ENCODE measurements around the gene IGF2.

The IGF2 gene

DNA sequence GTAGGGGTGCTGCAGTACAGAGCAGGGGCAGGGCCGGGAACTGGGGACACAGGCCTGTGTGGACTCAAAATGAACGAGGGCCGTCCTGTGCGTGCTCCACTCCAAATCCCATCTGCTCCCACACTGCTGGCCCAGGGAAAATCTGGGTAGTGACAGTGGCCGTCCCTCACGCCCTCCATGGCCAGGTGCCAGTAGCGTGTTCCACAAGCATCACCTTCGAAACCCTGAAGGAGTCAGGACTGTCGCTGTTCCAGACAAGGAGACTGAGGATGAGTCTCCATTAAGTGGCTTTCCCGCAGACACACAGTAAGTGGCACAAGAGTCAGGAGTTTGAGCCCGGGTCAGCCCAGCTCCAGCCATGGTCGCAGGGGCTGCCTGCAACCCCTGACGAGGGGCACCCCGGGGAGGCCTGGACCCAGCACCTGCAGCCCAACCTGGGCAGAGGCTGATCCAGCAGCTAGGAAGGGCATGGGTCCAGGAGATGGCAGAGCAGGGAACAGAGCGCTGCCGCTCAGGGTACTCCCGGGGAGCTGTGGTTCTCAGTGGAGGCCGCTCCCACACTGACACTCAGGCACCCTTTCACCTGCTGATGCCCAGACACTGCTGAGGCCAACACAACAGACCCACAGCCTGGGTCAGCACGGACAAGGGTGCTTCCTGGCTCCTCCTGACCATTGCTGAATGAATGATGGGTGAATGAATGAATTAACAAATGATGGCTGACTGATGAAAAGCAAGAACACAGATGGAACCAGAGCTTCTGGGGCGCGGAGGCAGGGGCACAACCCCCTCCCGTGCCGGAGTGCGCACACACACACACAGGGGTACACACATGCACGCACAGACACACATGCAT is 35.3 kb downstream of the IGF2 start:
- DNase-seq (ENCODE audit: low spot score): no peak

DNA sequence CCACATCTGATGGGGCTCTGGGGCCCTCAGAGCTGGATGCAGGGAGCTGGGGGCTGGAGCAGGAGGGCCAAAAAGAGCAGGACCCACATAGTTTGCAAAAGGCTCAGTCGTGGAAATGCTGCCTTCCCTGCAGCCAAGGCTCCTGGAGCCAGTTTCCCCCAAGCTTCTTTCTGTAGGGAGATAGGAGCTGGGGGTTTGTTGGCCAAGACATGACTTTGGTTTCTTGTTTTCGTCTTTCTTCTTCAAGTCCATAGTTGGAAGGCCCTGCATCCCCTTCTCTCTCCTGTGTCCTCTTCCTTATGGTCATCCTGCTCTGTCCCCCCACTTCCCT is 36.3 kb downstream of the IGF2 start:
- no peak for DNase-seq (ENCODE audit: low spot score)

DNA sequence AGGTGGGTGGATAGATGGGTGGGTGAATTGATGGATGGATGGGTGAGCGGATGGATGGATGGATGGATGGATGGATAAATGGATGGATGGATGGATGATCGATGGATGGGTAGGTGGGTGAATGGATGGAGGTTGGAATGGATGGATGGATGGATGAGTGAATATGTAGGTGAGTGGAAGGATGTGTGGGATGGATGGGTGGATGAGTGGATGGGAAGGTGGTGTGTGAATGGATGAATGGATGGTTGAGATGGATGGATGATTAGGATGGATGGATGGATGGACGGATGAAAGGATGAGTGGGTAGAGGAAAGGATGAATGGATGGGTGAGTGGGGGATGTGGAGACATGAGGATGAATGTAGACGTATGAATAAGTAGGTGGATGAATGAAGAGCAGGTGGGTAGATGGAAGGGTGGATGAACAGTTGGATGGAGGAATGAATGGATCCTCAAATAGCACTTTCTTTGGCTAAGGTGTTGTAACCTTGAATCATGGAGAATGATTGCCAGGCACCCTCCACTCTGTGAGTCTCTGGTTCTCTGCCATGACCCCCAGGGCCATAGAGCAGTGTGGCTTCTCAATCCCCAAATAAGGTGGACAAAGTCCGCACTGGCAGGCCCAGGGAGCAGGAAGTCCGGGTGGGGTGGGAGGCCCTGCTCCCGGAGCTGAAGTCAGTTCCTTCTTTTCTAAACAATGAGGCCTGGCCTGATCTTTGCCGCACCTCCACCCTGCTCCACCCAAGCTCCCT is 36.9 kb downstream of the IGF2 start:
- DNase-seq (ENCODE audit: low spot score): no peak

DNA sequence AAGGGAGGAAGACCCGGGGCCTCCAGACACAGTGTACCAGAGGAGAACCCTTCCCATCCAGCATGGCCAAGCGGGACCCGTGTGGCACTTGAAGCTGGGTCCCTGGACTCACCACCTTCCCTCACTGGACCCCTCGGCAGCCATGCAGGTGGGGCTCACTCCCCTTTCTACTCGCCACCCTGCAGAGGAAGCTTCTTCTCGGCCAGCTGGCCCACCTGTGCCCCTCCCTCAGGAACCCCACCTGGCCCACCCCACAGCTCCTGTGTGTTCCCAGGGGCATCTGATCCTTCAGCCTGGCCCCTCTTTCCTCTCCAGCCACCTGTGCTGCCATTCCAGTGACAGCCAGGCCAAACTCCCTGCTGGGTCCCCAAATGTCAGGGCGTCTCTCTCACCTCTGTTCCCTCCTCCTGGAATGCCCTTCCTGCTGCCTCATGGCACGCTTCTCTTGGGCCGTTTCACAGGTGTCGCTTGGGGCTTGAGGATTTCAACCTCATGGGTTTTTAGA is 38.0 kb downstream of the IGF2 start:
- DNase-seq (ENCODE audit: low spot score): no peak

DNA sequence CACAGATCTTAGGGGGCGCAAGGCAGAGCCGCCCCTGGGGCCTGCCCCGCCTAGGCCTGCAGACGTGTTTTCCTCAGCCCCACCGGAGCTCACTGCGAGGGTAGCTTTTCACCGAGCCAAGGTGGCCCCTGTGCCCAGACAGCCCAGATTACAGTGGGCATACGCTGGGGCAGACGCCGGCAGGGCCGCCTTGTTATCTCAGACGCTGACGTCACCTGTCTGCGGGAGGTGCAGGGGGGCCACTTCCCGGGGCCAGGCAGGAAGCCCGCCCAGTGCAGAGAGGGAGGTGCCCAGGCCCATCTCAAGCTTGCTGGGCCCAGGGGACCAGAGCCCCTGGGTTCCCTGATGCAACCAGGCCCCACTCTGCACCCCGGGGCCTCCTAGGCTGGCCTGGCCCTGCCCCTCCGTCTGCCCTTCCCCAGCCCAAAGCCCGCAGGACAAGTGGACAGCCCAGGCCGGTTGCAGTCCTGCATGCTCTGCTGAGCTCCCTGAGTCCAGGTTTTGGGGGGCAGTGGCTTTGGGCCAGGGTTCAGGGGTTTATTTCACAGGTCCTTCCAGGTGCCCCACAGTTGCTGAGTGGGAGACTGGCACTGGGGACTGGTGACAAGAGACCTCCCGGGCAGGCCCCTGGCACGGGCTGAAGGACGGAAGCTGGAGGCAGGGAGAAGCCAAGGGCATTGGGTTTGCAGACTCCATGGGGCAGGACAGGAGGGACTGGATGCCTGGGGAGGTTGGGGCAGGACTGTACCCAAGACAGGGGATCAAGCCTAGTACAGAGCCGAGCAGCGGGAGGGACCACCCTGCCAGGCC is 38.6 kb downstream of the IGF2 start:
- DNase-seq (ENCODE audit: low spot score): no peak

DNA sequence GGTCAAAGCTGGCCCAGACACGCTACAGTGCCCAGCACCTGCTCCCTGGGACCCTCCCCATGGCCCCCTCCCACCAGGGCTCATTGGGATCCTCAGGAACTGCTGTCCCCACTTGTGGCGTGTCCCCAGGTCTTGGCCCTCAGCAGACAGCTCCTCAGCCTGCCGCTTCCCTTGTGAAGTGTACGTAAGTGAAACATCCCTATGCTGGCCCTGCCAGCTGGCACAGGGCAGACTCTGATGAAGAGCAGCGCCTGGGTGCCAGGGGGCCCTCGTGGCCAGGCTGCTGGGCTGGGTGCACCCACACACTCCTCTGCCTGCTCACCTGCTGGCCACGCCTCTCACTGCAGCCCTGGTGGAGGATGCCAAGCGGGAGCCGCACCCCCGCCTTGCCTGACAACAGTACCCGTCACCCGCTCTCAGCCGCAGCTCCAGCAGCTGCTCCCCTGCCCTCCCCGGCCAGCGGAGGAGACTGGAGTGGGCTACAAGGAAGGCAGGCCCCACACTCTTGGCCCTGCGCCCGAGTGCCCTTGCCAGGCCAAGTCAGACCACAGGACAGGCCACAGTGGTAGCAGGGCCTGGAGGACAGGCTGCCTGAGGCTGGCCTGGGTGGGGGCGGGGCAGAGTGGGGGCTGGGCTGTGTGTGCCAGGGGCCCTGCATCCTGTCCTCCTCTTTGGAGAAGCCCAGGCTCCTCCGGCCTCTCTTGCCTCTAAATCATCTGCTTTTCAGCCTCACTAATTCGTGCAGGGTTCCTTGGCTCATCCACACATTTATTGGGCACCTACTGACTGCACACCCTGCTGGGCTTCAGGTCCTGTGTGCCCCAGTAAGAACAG is 39.5 kb downstream of the IGF2 start:
- no peak for DNase-seq (ENCODE audit: low spot score)

DNA sequence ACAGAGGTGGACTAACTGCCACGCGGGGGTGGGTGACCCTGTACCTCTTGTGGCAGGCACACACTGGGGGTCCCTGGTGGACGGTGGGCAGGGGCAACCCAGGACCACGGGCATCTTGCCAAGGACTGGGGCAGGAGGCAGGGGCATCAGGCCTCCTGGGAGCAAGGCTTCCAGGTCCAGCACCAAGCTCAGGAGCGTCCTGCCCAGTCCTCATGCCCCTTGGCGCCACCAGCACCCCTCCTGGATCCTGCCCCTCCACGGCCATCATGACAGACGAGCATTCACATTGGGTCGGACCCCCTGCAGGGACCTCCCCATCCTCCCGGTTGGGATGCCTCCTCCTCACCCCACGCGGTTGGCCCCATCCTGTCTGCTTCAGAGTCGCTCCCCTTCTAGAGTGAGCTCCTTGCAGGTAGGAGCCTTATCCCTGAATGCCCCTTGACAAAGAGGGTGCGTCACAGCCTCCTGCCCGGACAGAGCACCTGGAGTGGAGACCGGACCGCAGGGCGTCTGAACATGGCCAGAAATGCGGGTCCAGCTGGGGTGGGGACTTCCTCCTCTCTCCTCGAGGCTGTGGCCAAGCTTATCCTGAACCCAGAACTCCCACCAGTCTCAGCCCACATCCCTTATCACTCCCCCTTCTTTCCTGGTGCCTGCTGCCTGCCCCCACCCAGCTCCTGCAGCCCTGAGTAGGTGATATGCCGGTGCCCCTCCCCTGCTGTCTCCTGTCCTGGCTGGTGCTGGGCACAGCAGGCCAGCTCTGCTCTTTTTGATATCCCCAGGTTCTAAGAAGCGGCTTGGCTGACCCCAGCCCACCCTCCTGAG is 40.3 kb downstream of the IGF2 start:
- no peak for DNase-seq (ENCODE audit: low spot score)

DNA sequence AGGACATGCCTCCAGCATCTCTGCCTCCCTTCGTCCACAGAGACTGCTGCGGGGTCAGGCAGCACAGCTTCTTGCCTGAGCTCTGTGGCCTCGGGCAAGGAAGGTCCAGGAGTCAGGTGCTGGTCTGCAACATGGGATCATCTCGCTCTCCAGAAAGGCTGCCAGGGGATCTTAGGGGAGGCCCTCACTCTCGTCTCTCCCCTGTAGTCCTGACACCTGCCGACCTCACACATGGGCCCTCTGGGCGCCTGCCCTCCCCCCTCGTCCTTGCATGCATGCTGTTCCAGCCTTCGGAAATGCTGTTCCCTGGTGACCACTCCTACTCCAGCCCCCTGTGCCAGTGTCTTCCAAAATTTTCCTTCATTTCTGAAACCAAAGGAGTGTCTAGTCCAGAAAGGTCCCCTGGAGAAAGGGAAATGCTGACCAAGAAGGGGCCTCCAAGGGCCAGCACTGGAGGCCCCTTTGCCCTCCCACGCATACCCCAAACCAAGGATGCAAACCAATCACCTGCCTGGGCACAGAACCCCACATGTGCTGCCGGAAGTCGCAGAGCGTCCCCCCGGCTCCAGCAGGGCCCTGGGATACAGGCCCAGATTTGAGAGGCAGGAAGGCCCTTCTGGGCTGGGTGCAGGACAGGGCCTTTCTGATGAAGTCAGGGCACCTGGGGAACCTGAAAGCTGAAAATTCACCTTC is 41.0 kb downstream of the IGF2 start:
- no peak for DNase-seq (ENCODE audit: low spot score)

DNA sequence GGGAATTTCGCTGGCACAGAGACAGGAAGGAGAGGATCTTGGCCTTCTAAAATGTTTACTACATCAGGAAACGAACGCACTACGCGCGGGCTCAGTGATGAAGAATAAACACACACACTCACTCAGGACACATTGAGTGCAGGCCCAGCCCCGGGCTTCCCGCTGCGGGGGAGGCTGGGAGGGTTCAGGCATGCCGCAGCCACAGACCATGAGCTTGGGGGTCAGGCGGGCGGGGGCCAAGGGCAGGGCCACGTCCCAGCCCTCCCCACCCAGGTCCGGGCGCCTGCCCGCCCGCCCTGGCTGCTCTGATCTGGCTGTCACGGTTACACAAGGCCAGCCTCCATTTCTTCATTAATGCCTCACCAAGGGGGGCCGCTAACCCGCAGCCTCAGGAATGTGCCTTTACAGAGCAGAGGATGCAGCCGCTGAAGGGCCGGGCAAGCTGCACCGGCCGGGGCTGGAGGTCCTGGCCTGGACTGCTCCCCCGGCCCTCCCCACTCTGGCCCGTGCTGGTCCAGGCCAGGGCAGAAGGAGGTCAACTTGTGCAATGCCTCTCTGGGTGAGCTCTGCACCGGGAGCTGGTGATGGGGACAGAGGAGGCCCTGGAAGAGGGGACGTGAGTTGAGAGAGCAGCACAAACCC is 41.7 kb downstream of the IGF2 start:
- DNase-seq (ENCODE audit: low spot score): no peak

DNA sequence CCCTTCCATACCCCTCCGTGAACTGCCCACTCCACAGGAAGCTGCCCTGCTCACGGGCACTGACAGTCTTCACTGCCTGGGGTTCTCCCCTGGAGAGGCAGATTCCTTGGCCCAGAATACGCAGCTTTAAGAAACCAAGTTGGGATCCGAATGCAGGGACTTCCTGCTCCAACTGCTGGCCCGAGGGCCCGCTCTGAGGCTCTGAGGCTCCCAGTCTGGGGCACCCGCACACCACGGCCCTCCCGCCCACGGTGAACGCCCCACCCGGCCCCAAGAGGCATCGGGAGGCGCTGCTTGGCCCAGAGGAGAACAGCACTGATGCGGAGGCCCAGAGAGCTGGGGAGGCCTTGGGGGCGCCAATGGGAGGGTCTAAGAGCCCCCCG is 42.3 kb downstream of the IGF2 start:
- DNase-seq (ENCODE audit: low spot score): no peak

DNA sequence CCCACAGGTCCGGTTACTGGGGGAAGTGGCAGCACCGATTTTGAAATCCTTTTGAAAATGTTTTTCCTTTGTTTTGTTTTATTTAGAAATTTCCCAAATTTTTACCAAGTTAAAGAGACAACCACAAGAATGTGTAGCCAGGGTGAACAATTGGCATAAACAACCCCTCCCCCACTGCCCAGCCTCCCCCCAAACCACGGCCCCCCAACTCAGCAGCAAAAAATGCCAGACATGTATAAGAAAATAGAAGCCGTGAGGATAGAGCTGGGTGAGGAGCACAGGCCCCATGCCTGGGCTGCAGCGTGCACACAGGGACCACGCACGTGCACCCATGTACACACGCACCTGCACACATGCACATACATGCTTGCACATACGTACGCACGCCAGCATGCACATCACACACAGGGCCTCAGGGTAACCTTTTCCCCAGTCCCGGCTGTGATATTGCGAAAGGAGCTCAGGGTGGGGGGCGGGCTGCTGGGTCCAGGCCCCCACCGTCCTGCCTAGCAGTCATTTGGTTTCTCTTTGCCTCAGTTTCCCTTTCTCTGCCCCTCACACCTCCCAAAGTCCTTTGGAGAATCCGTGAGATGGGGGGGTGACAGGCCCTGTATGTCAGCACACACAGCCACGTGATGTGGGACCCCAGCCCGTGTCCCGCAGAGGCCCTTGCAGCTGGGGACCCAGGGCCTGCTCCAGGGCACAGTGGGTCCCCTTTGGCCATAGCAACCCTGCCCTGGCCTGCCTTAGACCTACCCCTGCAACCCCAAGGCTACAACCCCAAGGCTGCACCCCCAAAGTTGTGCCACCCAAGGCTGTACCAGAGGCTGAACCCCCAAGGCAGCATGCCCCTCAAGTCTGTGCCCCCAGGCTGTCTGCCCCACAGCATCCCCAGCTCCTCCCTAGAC is 42.9 kb downstream of the IGF2 start:
- DNase-seq (ENCODE audit: low spot score): no peak

DNA sequence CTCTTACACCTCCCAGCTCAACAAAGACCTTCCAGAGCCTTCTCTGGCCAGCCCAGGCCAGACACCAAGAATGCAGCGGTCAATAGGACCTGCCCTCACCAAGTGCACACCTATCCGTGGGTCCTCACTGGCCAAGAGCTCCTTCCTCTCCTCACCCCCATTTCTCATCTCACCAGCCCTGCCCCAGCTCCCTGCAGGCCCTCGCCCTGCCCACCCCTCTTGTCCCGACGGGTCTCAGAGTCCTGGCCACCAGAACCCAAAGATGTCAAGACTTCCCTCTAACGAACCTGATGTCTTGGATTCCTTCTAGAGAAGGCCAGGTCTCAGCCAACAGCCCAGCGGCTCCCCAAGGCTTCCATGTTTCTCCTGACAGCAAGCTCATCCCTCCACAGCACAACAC is 43.6 kb downstream of the IGF2 start:
- no peak for DNase-seq (ENCODE audit: low spot score)

DNA sequence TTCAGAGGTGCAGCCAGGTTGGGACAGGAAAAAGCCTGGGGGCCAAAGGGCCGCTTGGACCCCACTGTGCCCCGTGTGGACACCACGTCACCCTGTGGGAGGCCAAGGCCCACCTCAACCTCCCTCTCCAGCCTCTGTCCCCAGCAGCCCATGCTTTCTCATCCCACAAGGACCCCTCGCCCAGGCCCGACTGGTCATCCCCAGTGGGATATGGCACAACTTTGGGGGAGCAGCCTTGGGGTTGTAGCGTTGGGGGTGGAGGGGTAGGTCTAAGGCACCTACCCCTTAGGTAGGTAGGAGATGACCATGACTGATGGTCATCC is 44.0 kb downstream of the IGF2 start:
- DNase-seq (ENCODE audit: low spot score): no peak

DNA sequence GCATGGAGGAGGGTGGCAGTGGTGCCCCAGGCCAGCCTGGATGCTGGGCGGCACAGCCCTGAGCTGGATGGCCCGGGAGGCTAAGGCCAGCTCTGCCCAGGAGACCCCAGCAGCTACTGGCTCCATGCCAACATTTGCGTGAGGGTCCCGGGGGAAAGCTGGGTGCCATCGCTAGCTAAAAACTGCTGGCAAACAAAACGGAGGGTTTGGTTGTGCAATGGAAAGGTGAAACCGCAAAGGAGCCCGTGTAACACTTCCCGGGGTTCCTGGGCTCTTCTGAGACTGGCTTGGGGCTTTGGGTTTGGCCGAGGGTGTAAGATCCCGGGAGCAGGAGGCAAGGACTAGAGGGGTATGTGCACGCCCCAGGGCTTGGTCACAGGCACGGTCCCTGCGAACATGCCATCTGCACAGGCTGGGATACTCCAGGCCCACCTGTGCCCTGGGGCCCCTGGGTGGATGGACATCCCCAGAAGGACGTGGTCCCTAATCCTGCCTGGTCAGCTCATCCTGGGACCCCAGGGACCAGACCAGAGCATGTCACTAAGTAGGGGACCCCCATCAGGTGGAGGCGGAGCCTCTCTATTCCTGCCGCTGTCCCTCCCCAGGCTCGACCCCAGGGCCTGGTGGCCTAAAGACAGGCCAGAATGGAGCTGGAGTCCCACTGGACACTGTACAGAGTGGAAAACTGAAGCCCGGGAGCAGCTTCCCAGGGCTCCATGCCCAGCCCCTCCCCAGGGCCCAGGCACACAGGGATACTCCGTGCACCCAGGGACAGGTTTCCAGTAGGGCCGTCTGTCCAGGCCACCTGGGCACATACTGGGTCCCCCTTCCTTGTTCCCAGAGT is 44.6 kb downstream of the IGF2 start:
- DNase-seq (ENCODE audit: low spot score): no peak

DNA sequence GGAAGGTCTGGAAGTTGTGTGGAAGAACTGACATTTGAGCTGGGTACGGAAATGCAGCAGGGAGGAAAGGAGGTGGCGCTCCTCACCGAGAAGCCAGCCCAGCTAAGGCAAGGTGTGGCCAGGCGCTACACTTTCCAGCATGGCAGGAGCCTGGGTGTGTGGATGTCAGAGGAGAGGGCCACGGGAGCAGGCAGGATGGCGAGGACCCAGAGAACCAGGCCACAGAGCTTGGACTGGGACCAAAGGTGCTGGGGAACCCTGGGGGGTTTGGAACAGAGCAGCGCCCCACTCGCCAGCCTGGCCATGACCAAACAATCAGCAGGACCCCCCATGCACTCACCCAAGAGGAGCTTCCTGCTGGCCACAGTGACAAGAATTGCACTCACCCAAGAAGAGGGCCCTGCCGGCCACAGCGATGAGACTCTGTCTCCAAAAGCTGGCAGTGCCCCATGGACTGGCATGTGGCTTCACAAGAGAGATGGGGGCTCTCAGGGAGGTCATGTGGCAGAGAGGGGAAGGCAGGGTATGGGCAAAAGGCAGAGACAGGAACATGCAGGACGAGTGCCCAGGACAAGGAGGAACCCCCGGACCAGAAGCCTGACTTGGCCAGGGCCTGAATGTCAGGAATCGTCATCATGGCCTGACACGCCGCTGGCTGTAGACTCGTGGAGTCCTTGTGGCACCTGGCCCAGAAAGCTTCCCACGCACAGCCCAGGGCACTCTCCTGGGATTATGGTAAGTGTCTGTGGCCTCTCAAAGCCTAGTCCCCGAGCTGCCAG is 45.4 kb downstream of the IGF2 start:
- no peak for DNase-seq (ENCODE audit: low spot score)

DNA sequence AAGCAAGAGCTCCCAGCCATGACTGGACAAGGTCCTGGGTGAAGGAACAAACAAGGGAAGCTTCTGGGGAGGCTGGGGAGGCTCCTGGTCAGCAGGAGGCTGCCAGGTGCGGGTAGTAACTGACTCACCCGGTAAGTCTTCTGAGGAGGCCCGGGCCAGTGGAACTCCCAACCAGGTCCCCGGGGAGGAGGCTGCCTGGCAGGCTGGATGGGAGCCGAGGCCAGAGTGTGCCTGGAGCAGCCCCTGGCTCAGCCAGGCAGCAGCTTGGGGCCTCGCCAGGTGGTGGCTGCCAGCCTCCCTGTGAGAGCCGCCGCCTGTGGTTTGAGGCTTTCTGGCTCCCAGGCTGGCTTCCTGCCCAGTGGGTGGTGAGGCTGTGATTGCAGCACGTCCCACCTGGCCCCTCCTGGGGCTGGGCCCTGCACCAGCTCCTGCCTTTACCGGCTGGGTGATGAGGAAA is 46.2 kb downstream of the IGF2 start:
- no peak for DNase-seq (ENCODE audit: low spot score)

DNA sequence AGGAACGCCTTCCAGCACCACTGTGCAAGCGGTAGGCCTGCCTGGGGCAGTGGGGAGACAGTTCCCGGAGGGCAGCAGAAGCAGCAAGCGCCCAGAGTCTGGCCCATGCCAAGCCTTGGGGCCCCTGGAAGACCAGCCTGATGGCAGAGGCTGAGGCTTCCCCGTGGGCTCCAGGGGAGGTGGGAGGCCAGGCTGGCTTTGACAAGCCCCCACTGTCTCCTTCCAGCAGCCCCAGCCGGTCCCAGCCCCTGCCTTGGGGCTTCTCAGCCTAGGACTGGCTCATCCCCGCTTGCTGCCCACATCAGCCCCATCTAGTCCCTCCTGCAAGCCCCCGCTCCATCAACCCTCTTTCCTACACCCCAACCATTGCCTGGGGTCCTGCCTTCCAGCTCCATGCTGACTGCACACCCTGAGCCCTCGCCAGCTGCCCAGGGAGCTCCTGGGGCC is 46.7 kb downstream of the IGF2 start:
- DNase-seq (ENCODE audit: low spot score): no peak

Measured in RKO (cell line).